ENCODE measurements around the gene RANBP3L.

DNA sequence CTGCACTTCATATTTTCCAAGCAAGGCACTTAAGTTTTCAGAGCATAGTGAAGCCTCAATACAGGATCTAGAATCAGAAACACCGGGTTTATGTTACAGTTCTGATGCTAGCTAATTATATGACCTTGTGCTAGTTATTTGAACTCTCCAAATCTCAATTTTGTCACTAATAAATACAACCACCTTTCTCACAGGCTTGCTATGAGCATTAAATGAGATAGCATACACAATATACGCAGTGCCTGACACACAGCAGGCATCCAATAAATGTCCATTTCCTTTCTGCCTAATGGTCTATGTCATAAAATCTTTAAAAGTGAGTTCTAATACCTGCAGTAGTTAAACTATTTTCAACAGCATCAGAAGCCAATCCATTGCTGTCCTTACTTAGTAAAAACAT is 92.9 kb downstream of the RANBP3L start:
- TF ChIP-seq, protein P1, sequence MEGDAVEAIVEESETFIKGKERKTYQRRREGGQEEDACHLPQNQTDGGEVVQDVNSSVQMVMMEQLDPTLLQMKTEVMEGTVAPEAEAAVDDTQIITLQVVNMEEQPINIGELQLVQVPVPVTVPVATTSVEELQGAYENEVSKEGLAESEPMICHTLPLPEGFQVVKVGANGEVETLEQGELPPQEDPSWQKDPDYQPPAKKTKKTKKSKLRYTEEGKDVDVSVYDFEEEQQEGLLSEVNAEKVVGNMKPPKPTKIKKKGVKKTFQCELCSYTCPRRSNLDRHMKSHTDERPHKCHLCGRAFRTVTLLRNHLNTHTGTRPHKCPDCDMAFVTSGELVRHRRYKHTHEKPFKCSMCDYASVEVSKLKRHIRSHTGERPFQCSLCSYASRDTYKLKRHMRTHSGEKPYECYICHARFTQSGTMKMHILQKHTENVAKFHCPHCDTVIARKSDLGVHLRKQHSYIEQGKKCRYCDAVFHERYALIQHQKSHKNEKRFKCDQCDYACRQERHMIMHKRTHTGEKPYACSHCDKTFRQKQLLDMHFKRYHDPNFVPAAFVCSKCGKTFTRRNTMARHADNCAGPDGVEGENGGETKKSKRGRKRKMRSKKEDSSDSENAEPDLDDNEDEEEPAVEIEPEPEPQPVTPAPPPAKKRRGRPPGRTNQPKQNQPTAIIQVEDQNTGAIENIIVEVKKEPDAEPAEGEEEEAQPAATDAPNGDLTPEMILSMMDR (IDR thresholded peaks at IDR 0.05), result no peak
- TF ChIP-seq POLR2AphosphoS5 (IDR thresholded peaks at IDR 0.05), result no peak
- TF ChIP-seq POLR2A (IDR thresholded peaks at IDR 0.05), result no peak

Data from stomach (tissue), 4 donors.